ENCODE data around the gene TALDO1.

- TF ChIP-seq REST (IDR thresholded peaks at IDR 0.05; ENCODE audit: insufficient read depth in 1 of 2, low read depth in 2 of 2, low read length in 2 of 2) (no peak), POLR2AphosphoS5 (IDR thresholded peaks at IDR 0.05; ENCODE audit: low read depth, low read length) (no peak), TAF1 (IDR thresholded peaks at IDR 0.05; ENCODE audit: borderline replicate concordance, insufficient read depth, low read length) (no peak)
These were observed 13.0 kb downstream of the TALDO1 start for GRCh38 chr11:760236-760635.

Data from PFSK-1 (cell line).